Measurements from ENCODE around the gene CBLN1. TPM values are rescaled to one million over a fixed set of nuclear protein-coding genes. Genes with fewer than 3 reads are reported as not detected.

The CBLN1 gene
- total and polyA plus RNA-seq, 7 donors: under 0.01 to 0.55 (median 0.55) TPM; not detected in 4

DNA sequence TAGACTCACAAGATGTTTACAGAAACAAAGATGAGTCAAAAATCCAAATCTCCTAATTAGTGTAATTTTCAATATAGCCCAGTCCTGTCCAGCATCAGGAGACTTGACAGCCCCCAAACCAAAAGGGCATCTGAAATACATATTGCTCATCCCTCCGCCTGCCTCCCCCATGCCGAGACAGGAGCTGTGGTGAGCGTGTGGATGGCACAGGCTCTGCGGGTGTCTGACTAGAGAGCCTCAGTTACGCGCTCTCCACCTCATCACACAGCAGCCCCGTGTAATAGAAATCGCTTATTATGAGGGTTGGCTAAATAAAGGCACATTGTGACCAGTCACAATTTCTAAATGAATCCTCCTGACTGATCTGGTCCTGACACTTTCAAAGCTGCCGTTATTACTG, 43.1 kb upstream of the CBLN1 start:
- Histone ChIP-seq H3K4me3 (no peak overlapping the region), H3K9me3 (no peaks in the 10 kb centered on the region), H3K36me3 (no peaks in the 10 kb centered on the region), H3K27me3 (no peaks in the 10 kb centered on the region), H3K4me1 (no peaks in the 10 kb centered on the region), H3K27ac (no peak overlapping the region)
- intact Hi-C loops (cut with DNase I): no loop called here
- TF ChIP-seq, protein P1, sequence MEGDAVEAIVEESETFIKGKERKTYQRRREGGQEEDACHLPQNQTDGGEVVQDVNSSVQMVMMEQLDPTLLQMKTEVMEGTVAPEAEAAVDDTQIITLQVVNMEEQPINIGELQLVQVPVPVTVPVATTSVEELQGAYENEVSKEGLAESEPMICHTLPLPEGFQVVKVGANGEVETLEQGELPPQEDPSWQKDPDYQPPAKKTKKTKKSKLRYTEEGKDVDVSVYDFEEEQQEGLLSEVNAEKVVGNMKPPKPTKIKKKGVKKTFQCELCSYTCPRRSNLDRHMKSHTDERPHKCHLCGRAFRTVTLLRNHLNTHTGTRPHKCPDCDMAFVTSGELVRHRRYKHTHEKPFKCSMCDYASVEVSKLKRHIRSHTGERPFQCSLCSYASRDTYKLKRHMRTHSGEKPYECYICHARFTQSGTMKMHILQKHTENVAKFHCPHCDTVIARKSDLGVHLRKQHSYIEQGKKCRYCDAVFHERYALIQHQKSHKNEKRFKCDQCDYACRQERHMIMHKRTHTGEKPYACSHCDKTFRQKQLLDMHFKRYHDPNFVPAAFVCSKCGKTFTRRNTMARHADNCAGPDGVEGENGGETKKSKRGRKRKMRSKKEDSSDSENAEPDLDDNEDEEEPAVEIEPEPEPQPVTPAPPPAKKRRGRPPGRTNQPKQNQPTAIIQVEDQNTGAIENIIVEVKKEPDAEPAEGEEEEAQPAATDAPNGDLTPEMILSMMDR (IDR thresholded peaks at IDR 0.05): no peak
- WGBS, 2 donors: 91 to 93% methylated on average over 9 of the region's 9 CpGs
- no peak for DNase-seq

- WGBS, 2 donors: 87 to 93% methylated on average over 1 of the region's 1 CpG
- no peaks in the 10 kb centered on the region for H3K4me1 ChIP-seq
- H3K4me3 ChIP-seq: no peak overlapping the region
- H3K9me3 ChIP-seq: no peaks in the 10 kb centered on the region
- H3K36me3 ChIP-seq: no peaks in the 10 kb centered on the region
- H3K27ac ChIP-seq: no peak overlapping the region
- intact Hi-C loops (cut with DNase I): no loop called here
- no peak for DNase-seq
- peaks cover 0 to 4% (median 0%) of the 10 kb centered on the region in 3 donors for H3K27me3 ChIP-seq
- TF ChIP-seq, protein P1 (IDR thresholded peaks at IDR 0.05): no peak
- TF ChIP-seq POLR2AphosphoS5 (IDR thresholded peaks at IDR 0.05) (no peak), EP300 (IDR thresholded peaks at IDR 0.05) (no peak), POLR2A (IDR thresholded peaks at IDR 0.05) (no peak)
These were observed 34.0 kb upstream of the CBLN1 start for GRCh38 chr16:49315602-49316001.

DNA sequence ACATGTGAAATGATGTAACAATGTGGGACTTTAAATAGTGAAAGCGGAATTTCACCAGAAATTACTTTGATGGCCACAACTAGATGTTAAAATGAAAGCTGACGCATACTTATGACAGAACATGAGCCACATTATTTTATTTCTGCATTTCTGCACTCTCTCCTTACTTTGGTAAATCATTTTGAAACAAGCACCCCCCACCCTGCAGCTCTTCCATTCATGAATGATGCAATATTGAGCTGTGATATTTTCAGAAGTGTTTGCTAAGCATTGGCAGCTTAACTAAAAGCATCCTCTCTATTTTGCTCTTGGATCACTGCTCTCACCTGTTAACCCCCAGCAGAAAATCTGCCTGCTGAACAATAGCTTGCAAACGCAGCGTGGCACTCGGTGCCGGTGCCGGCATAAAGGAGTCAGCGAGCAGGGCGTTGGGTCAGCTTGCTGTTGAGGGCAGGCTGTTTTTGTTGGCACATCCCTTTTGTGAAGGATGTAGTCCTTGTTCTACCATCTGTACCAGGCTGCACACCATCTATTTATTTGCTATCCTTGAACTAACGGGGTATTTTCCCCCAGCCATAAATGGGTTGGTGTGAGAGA, 30.8 kb upstream of the CBLN1 start:
- Histone ChIP-seq H3K9me3 (no peaks in the 10 kb centered on the region), H3K36me3 (no peaks in the 10 kb centered on the region), H3K27me3 (peaks cover 0 to 4% (median 0%) of the 10 kb centered on the region in 3 donors), H3K4me1 (no peaks in the 10 kb centered on the region), H3K27ac (no peak overlapping the region), H3K4me3 (no peak overlapping the region)
- intact Hi-C loops (cut with DNase I): no loop called here
- DNase-seq: no peak
- TF ChIP-seq EP300 (IDR thresholded peaks at IDR 0.05): no peak
- TF ChIP-seq POLR2AphosphoS5 (IDR thresholded peaks at IDR 0.05): no peak
- TF ChIP-seq POLR2A (IDR thresholded peaks at IDR 0.05): no peak
- TF ChIP-seq, protein P1 (IDR thresholded peaks at IDR 0.05): no peak
- WGBS, 2 donors: 52 to 59% methylated on average over 10 of the region's 10 CpGs

DNA sequence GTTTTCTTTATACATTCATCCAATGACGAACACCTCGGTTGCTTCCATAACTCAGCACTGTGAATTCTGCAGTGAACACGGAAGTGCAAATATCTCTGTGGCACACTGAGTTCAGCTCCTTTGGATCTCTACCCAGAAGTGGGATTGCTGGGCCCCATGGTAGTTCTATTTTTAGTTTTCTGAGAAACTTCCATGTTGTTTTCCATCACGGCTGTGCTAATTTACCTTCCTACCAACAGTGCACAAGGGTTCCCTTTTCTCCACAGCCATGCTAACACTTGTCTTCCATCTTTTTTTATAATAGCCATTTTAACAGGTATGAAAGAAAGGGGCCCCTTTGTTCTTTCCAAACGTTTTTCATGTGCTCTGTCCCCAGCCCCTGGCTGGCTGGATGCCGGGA, 30.2 kb upstream of the CBLN1 start:
- no peak for DNase-seq
- Histone ChIP-seq H3K9me3 (no peaks in the 10 kb centered on the region), H3K27me3 (peaks cover 0 to 4% (median 0%) of the 10 kb centered on the region in 3 donors), H3K4me3 (no peak overlapping the region), H3K27ac (no peak overlapping the region), H3K36me3 (no peaks in the 10 kb centered on the region), H3K4me1 (no peaks in the 10 kb centered on the region)
- intact Hi-C loops (cut with DNase I): no loop called here
- TF ChIP-seq, protein P1 (IDR thresholded peaks at IDR 0.05): no peak
- TF ChIP-seq EP300 (IDR thresholded peaks at IDR 0.05): no peak
- no peak for TF ChIP-seq POLR2AphosphoS5 (IDR thresholded peaks at IDR 0.05)
- WGBS, 2 donors: 71 to 72% methylated on average over 6 of the region's 6 CpGs

GRCh38 chr16:49307176-49307575, 25.5 kb upstream of the CBLN1 start:
- H3K4me3 ChIP-seq: no peak overlapping the region
- no peak overlapping the region for H3K27ac ChIP-seq
- WGBS, 2 donors: 65 to 74% methylated on average over 2 of the region's 2 CpGs
- no peak for DNase-seq
- H3K4me1 ChIP-seq: no peaks in the 10 kb centered on the region
- no peak for TF ChIP-seq EP300 (IDR thresholded peaks at IDR 0.05)
- TF ChIP-seq POLR2AphosphoS5 (IDR thresholded peaks at IDR 0.05): no peak
- H3K36me3 ChIP-seq: no peaks in the 10 kb centered on the region
- intact Hi-C loops (cut with DNase I): no loop called here
- H3K27me3 ChIP-seq: peaks cover 0 to 3% (median 0%) of the 10 kb centered on the region in 3 donors
- H3K9me3 ChIP-seq: no peaks in the 10 kb centered on the region
